ENCODE data around the gene SLC25A34.

DNA sequence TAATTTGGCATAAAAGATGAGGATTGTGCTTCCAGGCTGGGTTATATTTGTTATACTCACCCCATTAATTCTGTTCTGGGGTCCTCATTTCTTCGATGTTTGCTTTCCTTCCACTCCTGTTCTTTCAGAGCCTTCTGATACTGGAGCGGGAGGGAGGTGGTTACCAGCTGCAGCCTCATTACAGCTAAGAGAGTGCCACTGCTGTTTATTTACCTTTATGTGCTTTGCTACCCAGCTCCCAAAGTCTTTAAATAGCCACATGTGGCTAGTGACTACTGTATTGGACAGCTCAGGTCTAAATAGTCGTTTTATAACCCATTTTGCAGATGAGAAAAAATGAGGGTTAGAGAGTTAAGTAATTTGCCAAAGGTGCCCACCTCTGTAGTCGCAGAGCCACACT, 26.8 kb upstream of the SLC25A34 start:
- no peak for TF ChIP-seq CTCF (IDR thresholded peaks at IDR 0.05; ENCODE audit: low read depth, low read length)
- no peak for TF ChIP-seq POLR2A (IDR thresholded peaks at IDR 0.05; ENCODE audit: extremely low read depth, insufficient read length)
- TF ChIP-seq MYC (IDR thresholded peaks at IDR 0.05; ENCODE audit: low read depth, low read length) = no peak
- no peak for TF ChIP-seq MAX (IDR thresholded peaks at IDR 0.05; ENCODE audit: low read depth, low read length)
